Measurements from ENCODE around the gene FAM209B.

GRCh38 chr20:56552911-56553629 is 20.0 kb downstream of the FAM209B start:
- TF ChIP-seq EZH2 (IDR thresholded peaks at IDR 0.05) (no peak), POLR2AphosphoS5 (IDR thresholded peaks at IDR 0.05; ENCODE audit: borderline replicate concordance, low read depth, low read length) (no peak), FOXP2 (optimal IDR thresholded peaks at IDR 0.05; ENCODE audit: control extremely low read depth, extremely low read length, insufficient read depth) (no peak)
